ENCODE data around the gene KCTD10.

KCTD10 gene

DNA sequence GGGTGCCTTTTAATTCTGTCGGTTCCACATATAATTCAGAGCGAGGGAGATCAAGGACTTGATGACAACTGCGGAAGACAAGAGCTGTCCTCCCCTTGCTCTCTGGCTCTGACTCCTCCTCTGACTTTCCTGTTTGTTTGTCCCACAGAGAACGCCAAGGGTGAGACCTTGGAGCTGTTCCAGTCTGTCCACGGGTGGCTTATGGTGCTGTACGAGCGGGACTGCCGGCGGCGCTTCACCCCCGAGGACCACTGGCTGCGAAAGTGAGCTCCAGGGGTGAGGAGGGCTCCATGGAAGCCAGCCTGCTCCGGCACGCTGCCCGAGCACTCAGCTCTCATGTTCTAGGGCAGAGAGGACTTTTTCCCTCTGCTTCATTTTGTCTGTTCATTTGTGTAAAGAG, 33.1 kb upstream of the KCTD10 start:
- H4K8ac ChIP-seq (ENCODE audit: low read depth, low read length), result no peak overlapping the region
- H3K18ac ChIP-seq (ENCODE audit: low read length), result no peak overlapping the region
- no peak overlapping the region for H2BK5ac ChIP-seq (ENCODE audit: low read depth, low read length, poor library complexity)
- H3K27ac ChIP-seq (ENCODE audit: low read depth, low read length), result no peak overlapping the region
- H4K12ac ChIP-seq (ENCODE audit: low read depth, low read length), result no peak overlapping the region
- no peak overlapping the region for H2AK5ac ChIP-seq (ENCODE audit: low read length)
- H3K36me3 ChIP-seq (ENCODE audit: control insufficient read depth in 1 of 2, insufficient read depth in 2 of 2, low read length in 2 of 2), result peaks cover 32 to 58% of the 10 kb centered on the region in 2 experiments
- no peak overlapping the region for H3K23ac ChIP-seq (ENCODE audit: low read length)
- no peak overlapping the region for H2BK12ac ChIP-seq (ENCODE audit: low read length)
- H3K9ac ChIP-seq (ENCODE audit: low read length), result no peak overlapping the region
- H3K4me3 ChIP-seq (ENCODE audit: low read depth, low read length), result no peak overlapping the region
- no peak overlapping the region for H3K4me2 ChIP-seq (ENCODE audit: low read length)
- WGBS (ENCODE audit: extremely low coverage, insufficient coverage, insufficient read length), result no CpG with 5 or more reads among the region's 15 CpGs
- no peak overlapping the region for H4K91ac ChIP-seq (ENCODE audit: low read depth, low read length)
- no peaks in the 10 kb centered on the region for H3K9me3 ChIP-seq (ENCODE audit: insufficient read depth, low read depth, low read length)
- no peaks in the 10 kb centered on the region for H3K79me2 ChIP-seq (ENCODE audit: control insufficient read depth, insufficient read depth, low read length, poor library complexity)
- H2AFZ ChIP-seq (ENCODE audit: insufficient read depth, low read length, poor library complexity), result no peak overlapping the region
- no peaks in the 10 kb centered on the region for H3K79me1 ChIP-seq (ENCODE audit: low read length)
- no peak overlapping the region for H2BK120ac ChIP-seq (ENCODE audit: insufficient read depth, low read length, poor library complexity)
- no peaks in the 10 kb centered on the region for H3K4me1 ChIP-seq (ENCODE audit: control insufficient read depth in 1 of 2, insufficient read depth in 2 of 2, low read length in 2 of 2)
- no peak overlapping the region for H3K14ac ChIP-seq (ENCODE audit: low read length)
- H3K4ac ChIP-seq (ENCODE audit: low read depth, low read length), result no peak overlapping the region
- H3K27me3 ChIP-seq (ENCODE audit: insufficient read depth, low read length), result no peaks in the 10 kb centered on the region
- no peak for DNase-seq

DNA sequence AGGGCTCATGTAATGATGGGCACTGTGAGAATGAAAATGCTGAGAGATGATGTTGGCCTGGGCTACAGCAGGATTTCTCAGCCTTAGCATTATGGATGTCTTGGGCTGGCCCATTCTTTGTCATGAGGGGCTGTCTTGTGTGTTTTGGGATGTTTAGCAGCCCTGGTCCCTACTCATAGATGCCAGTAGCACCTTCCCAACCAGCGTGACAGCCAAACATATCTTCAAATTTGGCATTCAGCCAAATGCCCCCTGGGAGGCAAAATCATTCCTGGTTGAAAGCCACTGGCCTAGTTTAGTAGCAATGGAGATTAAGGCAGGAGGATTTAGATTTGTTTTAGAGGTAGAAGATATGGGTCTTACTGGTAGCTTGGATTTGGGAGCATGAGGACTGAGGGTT, 27.0 kb upstream of the KCTD10 start:
- Histone ChIP-seq H3K4me1 (ENCODE audit: control insufficient read depth in 1 of 2, insufficient read depth in 2 of 2, low read length in 2 of 2) (no peaks in the 10 kb centered on the region), H2BK12ac (ENCODE audit: low read length) (no peak overlapping the region), H3K79me1 (ENCODE audit: low read length) (no peaks in the 10 kb centered on the region), H3K9me3 (ENCODE audit: insufficient read depth, low read depth, low read length) (no peaks in the 10 kb centered on the region), H3K18ac (ENCODE audit: low read length) (no peak overlapping the region), H4K12ac (ENCODE audit: low read depth, low read length) (no peak overlapping the region), H3K9ac (ENCODE audit: low read length) (no peak overlapping the region), H3K4me3 (ENCODE audit: low read depth, low read length) (no peak overlapping the region), H3K27me3 (ENCODE audit: insufficient read depth, low read length) (no peaks in the 10 kb centered on the region), H3K27ac (ENCODE audit: low read depth, low read length) (no peak overlapping the region), H2AK5ac (ENCODE audit: low read length) (no peak overlapping the region), H2BK120ac (ENCODE audit: insufficient read depth, low read length, poor library complexity) (no peak overlapping the region), H3K23ac (ENCODE audit: low read length) (no peak overlapping the region), H3K4me2 (ENCODE audit: low read length) (no peak overlapping the region), H3K4ac (ENCODE audit: low read depth, low read length) (no peak overlapping the region), H2BK5ac (ENCODE audit: low read depth, low read length, poor library complexity) (no peak overlapping the region), H3K14ac (ENCODE audit: low read length) (no peak overlapping the region), H2AFZ (ENCODE audit: insufficient read depth, low read length, poor library complexity) (no peak overlapping the region), H3K79me2 (ENCODE audit: control insufficient read depth, insufficient read depth, low read length, poor library complexity) (no peaks in the 10 kb centered on the region), H3K36me3 (ENCODE audit: control insufficient read depth in 1 of 2, insufficient read depth in 2 of 2, low read length in 2 of 2) (peaks cover 32 to 56% of the 10 kb centered on the region in 2 experiments), H4K8ac (ENCODE audit: low read depth, low read length) (no peak overlapping the region), H4K91ac (ENCODE audit: low read depth, low read length) (no peak overlapping the region)
- WGBS (ENCODE audit: extremely low coverage, insufficient coverage, insufficient read length), result no CpG with 5 or more reads among the region's 1 CpG
- no peak for DNase-seq

DNA sequence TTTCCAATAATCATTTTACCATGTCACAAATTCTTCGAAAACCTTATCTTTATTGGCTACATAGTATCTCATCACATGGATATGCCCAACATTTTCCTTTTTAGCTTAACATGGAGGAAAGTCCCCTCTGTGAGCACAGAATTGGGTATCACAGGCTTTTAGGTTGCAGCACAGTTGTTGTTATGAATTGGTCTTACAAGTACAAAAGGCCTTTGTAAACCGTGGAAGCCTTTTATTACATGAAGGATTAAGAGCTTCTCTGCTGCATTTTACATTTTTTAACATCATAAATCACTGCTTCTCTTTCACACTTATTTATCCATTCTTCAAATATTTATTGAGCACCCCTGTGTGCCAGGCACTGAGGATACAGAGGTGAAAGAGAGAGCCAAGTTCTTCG, 26.5 kb upstream of the KCTD10 start:
- Histone ChIP-seq H3K36me3 (ENCODE audit: control insufficient read depth in 1 of 2, insufficient read depth in 2 of 2, low read length in 2 of 2) (peaks cover 34 to 59% of the 10 kb centered on the region in 2 experiments), H2AFZ (ENCODE audit: insufficient read depth, low read length, poor library complexity) (no peak overlapping the region)
- WGBS (ENCODE audit: extremely low coverage, insufficient coverage, insufficient read length), result no CpG with 5 or more reads among the region's 3 CpGs

DNA sequence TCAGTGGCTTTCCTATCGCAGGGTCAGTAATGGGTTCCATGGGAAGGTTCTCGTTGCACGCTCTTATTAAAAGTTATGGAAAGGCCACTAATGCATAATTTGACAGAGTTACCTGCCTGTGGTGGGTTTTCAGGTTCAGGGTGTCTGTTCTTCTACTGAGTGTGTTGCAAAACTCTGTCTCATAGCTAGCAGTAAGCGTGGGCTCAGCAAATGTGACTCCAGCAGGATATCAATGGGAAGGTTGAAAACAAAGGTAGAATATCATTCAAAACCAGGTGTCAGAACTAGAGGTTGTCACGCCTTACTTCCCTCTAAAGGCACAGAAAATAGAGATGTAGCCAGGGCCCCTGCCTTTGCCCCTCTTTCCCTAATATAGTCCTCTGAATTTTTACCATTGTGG, 25.2 kb upstream of the KCTD10 start:
- peaks cover 0 to 2% of the 10 kb centered on the region in 2 experiments for H3K4me1 ChIP-seq (ENCODE audit: control insufficient read depth in 1 of 2, insufficient read depth in 2 of 2, low read length in 2 of 2)
- WGBS (ENCODE audit: extremely low coverage, insufficient coverage, insufficient read length), result no CpG with 5 or more reads among the region's 5 CpGs
- no peak overlapping the region for H4K8ac ChIP-seq (ENCODE audit: low read depth, low read length)

More for the DNA sequence above, 26.5 kb upstream of the KCTD10 start:
- Histone ChIP-seq H3K4ac (ENCODE audit: low read depth, low read length) (no peak overlapping the region), H3K4me3 (ENCODE audit: low read depth, low read length) (no peak overlapping the region), H4K8ac (ENCODE audit: low read depth, low read length) (no peak overlapping the region), H3K23ac (ENCODE audit: low read length) (no peak overlapping the region), H2BK5ac (ENCODE audit: low read depth, low read length, poor library complexity) (no peak overlapping the region), H3K79me2 (ENCODE audit: control insufficient read depth, insufficient read depth, low read length, poor library complexity) (no peaks in the 10 kb centered on the region), H3K79me1 (ENCODE audit: low read length) (no peaks in the 10 kb centered on the region), H4K91ac (ENCODE audit: low read depth, low read length) (no peak overlapping the region), H3K9me3 (ENCODE audit: insufficient read depth, low read depth, low read length) (no peaks in the 10 kb centered on the region), H3K27ac (ENCODE audit: low read depth, low read length) (no peak overlapping the region), H3K27me3 (ENCODE audit: insufficient read depth, low read length) (no peaks in the 10 kb centered on the region), H3K4me1 (ENCODE audit: control insufficient read depth in 1 of 2, insufficient read depth in 2 of 2, low read length in 2 of 2) (peaks cover 0 to 2% of the 10 kb centered on the region in 2 experiments), H4K12ac (ENCODE audit: low read depth, low read length) (no peak overlapping the region), H2BK12ac (ENCODE audit: low read length) (no peak overlapping the region), H3K4me2 (ENCODE audit: low read length) (no peak overlapping the region), H2AK5ac (ENCODE audit: low read length) (no peak overlapping the region), H2BK120ac (ENCODE audit: insufficient read depth, low read length, poor library complexity) (no peak overlapping the region), H3K9ac (ENCODE audit: low read length) (no peak overlapping the region), H3K14ac (ENCODE audit: low read length) (no peak overlapping the region), H3K18ac (ENCODE audit: low read length) (no peak overlapping the region)
- DNase-seq, result no peak

More for the DNA sequence above, 25.2 kb upstream of the KCTD10 start:
- Histone ChIP-seq H2BK12ac (ENCODE audit: low read length) (no peak overlapping the region), H3K4me2 (ENCODE audit: low read length) (no peak overlapping the region), H2AK5ac (ENCODE audit: low read length) (no peak overlapping the region), H4K12ac (ENCODE audit: low read depth, low read length) (no peak overlapping the region), H2AFZ (ENCODE audit: insufficient read depth, low read length, poor library complexity) (no peak overlapping the region), H3K79me2 (ENCODE audit: control insufficient read depth, insufficient read depth, low read length, poor library complexity) (no peaks in the 10 kb centered on the region), H3K4me3 (ENCODE audit: low read depth, low read length) (no peak overlapping the region), H2BK120ac (ENCODE audit: insufficient read depth, low read length, poor library complexity) (no peak overlapping the region), H3K23ac (ENCODE audit: low read length) (no peak overlapping the region), H3K18ac (ENCODE audit: low read length) (no peak overlapping the region), H3K4ac (ENCODE audit: low read depth, low read length) (no peak overlapping the region), H3K9me3 (ENCODE audit: insufficient read depth, low read depth, low read length) (no peaks in the 10 kb centered on the region), H3K36me3 (ENCODE audit: control insufficient read depth in 1 of 2, insufficient read depth in 2 of 2, low read length in 2 of 2) (peaks cover 30 to 50% of the 10 kb centered on the region in 2 experiments), H3K27me3 (ENCODE audit: insufficient read depth, low read length) (no peaks in the 10 kb centered on the region), H3K79me1 (ENCODE audit: low read length) (no peaks in the 10 kb centered on the region), H2BK5ac (ENCODE audit: low read depth, low read length, poor library complexity) (no peak overlapping the region), H3K9ac (ENCODE audit: low read length) (no peak overlapping the region), H4K91ac (ENCODE audit: low read depth, low read length) (no peak overlapping the region), H3K14ac (ENCODE audit: low read length) (no peak overlapping the region), H3K27ac (ENCODE audit: low read depth, low read length) (no peak overlapping the region)
- DNase-seq, result no peak

All from trophoblast cell (in vitro differentiated cells and primary cell).